Right atrium auricular region (tissue), 2 donors: ENCODE data around the gene EIF3B. TPM values are rescaled to one million over a fixed set of nuclear protein-coding genes. Genes with fewer than 3 reads are reported as not detected.

Source experiments
- DNase-seq: peaks from one replicate; pipeline ENCODE4 v3.0.0-alpha.2; 2019; ENCODE audit warnings: low spot score
- H3K27ac ChIP-seq, 2 donors: fragments of 200-600 bp; sonication (generic); 1 replicate in 1 of 2; 2 replicates in 1 of 2; pipeline ENCODE4 v1.5.1; 2016 to 2019
- H3K27me3 ChIP-seq, 2 donors: fragments of 200-600 bp; sonication (generic); one replicate each; pipeline versions ENCODE4 v1.5.1 to v1.6.0; 2017 to 2019
- H3K36me3 ChIP-seq: fragments of 200-600 bp; sonication (generic); one replicate; pipeline ENCODE4 v1.5.1; 2016
- H3K4me1 ChIP-seq, 2 donors: fragments of 200-600 bp; sonication (generic); one replicate each; pipeline versions ENCODE4 v1.5.1 to v1.6.0; 2017 to 2019
- H3K4me3 ChIP-seq, 2 donors: fragments of 200-600 bp; sonication (generic); 1 replicate in 1 of 2; 2 replicates in 1 of 2; pipeline ENCODE4 v1.5.1; 2017 to 2019; ENCODE audit warnings: mild to moderate bottlenecking in 1 of 2, moderate library complexity in 1 of 2
- H3K9me3 ChIP-seq, 2 donors: fragments of 200-600 bp; sonication (generic); one replicate each; pipeline ENCODE4 v1.5.1; 2019
- CTCF ChIP-seq, 2 donors: fragments of 200-600 bp; sonication (generic); IDR thresholded peaks; one replicate each; pipeline ENCODE4 v1.5.1; 2019; ENCODE audit warnings: antibody characterized with exemption in 2 of 2
- total RNA-seq, 2 donors: library from RNA; depleted of rRNA; stranded (reverse); fragments of >200 nt; gene quantifications; one replicate each; pipeline ENCODE4 v1.1.0, GENCODE V29; 2016

The EIF3B gene
- total RNA-seq, 2 donors from 2014 or later, result 51.4 to 66.9 TPM

- Histone ChIP-seq H3K4me3 (peak overlapping the region; percentile 92 to 98), H3K9me3 (no peaks in the 10 kb centered on the region), H3K27ac (peak overlapping the region; percentile 97 to 100), H3K27me3 (no peaks in the 10 kb centered on the region), H3K36me3 (no peaks in the 10 kb centered on the region), H3K4me1 (peaks cover 0 to 53% of the 10 kb centered on the region in 2 donors)
- TF ChIP-seq CTCF (IDR thresholded peaks at IDR 0.05), result no peak
- no peak for DNase-seq
Measured at GRCh38 chr7:2354939-2355704, 495 bp downstream of the EIF3B start.

- peaks cover under 1% of the 10 kb centered on the region for H3K36me3 ChIP-seq
- peak overlapping the region; percentile 92 to 98 for H3K4me3 ChIP-seq
- no peaks in the 10 kb centered on the region for H3K27me3 ChIP-seq
- DNase-seq, result no peak
- peaks cover 0 to 59% of the 10 kb centered on the region in 2 donors for H3K4me1 ChIP-seq
- peak overlapping the region in 1 of 2 donors; percentile 100 for H3K27ac ChIP-seq
- TF ChIP-seq CTCF (IDR thresholded peaks at IDR 0.05), result no peak
- no peaks in the 10 kb centered on the region for H3K9me3 ChIP-seq
Measured at GRCh38 chr7:2355705-2356008, 1.0 kb downstream of the EIF3B start.

GRCh38 chr7:2357165-2357564, 2.5 kb downstream of the EIF3B start:
- Histone ChIP-seq H3K36me3 (peaks cover 16% of the 10 kb centered on the region), H3K4me3 (no peak overlapping the region), H3K27ac (no peak overlapping the region), H3K4me1 (peaks cover 0 to 64% of the 10 kb centered on the region in 2 donors), H3K27me3 (no peaks in the 10 kb centered on the region), H3K9me3 (no peaks in the 10 kb centered on the region)
- DNase-seq, result no peak
- no peak for TF ChIP-seq CTCF (IDR thresholded peaks at IDR 0.05)

GRCh38 chr7:2357571-2357970, 2.9 kb downstream of the EIF3B start:
- H3K27ac ChIP-seq, result no peak overlapping the region
- no peak overlapping the region for H3K4me3 ChIP-seq
- H3K36me3 ChIP-seq, result peaks cover 20% of the 10 kb centered on the region
- H3K27me3 ChIP-seq, result no peaks in the 10 kb centered on the region
- no peak for TF ChIP-seq CTCF (IDR thresholded peaks at IDR 0.05)
- H3K9me3 ChIP-seq, result no peaks in the 10 kb centered on the region
- H3K4me1 ChIP-seq, result peaks cover 0 to 64% of the 10 kb centered on the region in 2 donors
- no peak for DNase-seq

- no peak overlapping the region for H3K27ac ChIP-seq
- peaks cover 35% of the 10 kb centered on the region for H3K36me3 ChIP-seq
- no peaks in the 10 kb centered on the region for H3K9me3 ChIP-seq
- TF ChIP-seq CTCF (IDR thresholded peaks at IDR 0.05), result no peak
- H3K4me3 ChIP-seq, result no peak overlapping the region
- H3K27me3 ChIP-seq, result no peaks in the 10 kb centered on the region
- DNase-seq, result no peak
- H3K4me1 ChIP-seq, result peaks cover 0 to 54% of the 10 kb centered on the region in 2 donors
Measured at GRCh38 chr7:2358968-2359527, 4.4 kb downstream of the EIF3B start.
